Tibial nerve (tissue), 4 donors: Measurements from ENCODE around the gene KCNS3. TPM values are rescaled to one million over a fixed set of nuclear protein-coding genes. Genes with fewer than 3 reads are reported as not detected.
"Not testable (repeated sequence)": the region's sequence is repeated elsewhere in the genome, so short reads cannot be mapped to it uniquely, and the experiment has no call there.

Source experiments
- DNase-seq, 2 donors: peaks; one replicate each; pipeline ENCODE4 v3.0.0-alpha.2; 2019; ENCODE audit warnings: low spot score in 2 of 2
- H3K27ac ChIP-seq, 4 donors: fragments of 200-600 bp; sonication (generic) in 3 of 4; one replicate each; pipeline ENCODE4 v1.5.1; 2017 to 2019; ENCODE audit warnings: mild to moderate bottlenecking in 1 of 4
- H3K27me3 ChIP-seq, 2 donors: fragments of 200-600 bp; sonication (generic) in 1 of 2; one replicate each; pipeline versions ENCODE4 v1.5.1 to v1.6.0; 2017 to 2019
- H3K36me3 ChIP-seq, 3 donors: fragments of 200-600 bp; sonication (generic); one replicate each; pipeline ENCODE4 v1.5.1; 2018 to 2019
- H3K4me1 ChIP-seq, 4 donors: fragments of 200-600 bp; sonication (generic) in 3 of 4; one replicate each; pipeline ENCODE4 v1.5.1; 2017 to 2019
- H3K4me3 ChIP-seq, 4 donors: fragments of 200-600 bp; sonication (generic) in 3 of 4; one replicate each; pipeline ENCODE4 v1.5.1; 2017 to 2019; ENCODE audit warnings: mild to moderate bottlenecking in 1 of 4, moderate library complexity in 1 of 4
- H3K9me3 ChIP-seq, 4 donors: fragments of 200-600 bp; sonication (generic) in 3 of 4; one replicate each; pipeline ENCODE4 v1.5.1; 2017 to 2019
- EP300 ChIP-seq, 2 donors: sonication (generic); formaldehyde crosslinking; IDR thresholded peaks; one replicate each; pipeline ENCODE4 v1.6.1; 2017; ENCODE audit warnings: antibody characterized with exemption in 2 of 2, mild to moderate bottlenecking in 1 of 2
- POLR2A ChIP-seq, 2 donors: fragments of 450-650 bp; IDR thresholded peaks; one replicate each; pipeline ENCODE4 v1.6.1; 2017; ENCODE audit warnings: antibody characterized with exemption in 2 of 2, mild to moderate bottlenecking in 2 of 2, moderate library complexity in 2 of 2
- WGBS, 2 donors: methylation state at CpG; one replicate each; pipeline ENCODE4 v1.1.5; 2018; 5-methylcytosine and 5-hydroxymethylcytosine counted together
- total RNA-seq, 4 donors: library from RNA; depleted of rRNA; stranded (reverse); fragments of >200 nt; gene quantifications; one replicate each; pipeline ENCODE4 v1.1.0, GENCODE V29; 2016
- TF ChIP-seq, protein P1 (sequence below), 5 experiments: fragments of 200-600 bp in 3 of 5; fragments of 450-650 bp in 2 of 5; sonication (generic) in 3 of 5; IDR thresholded peaks; one replicate each; pipeline ENCODE4 v1.5.1; 2016 to 2019; ENCODE audit warnings: antibody characterized with exemption in 5 of 5, mild to moderate bottlenecking in 3 of 5, moderate library complexity in 2 of 5

The KCNS3 gene
- total RNA-seq, 4 donors from 2014 or later: 9.6 to 24.3 (median 16.5) TPM

DNA sequence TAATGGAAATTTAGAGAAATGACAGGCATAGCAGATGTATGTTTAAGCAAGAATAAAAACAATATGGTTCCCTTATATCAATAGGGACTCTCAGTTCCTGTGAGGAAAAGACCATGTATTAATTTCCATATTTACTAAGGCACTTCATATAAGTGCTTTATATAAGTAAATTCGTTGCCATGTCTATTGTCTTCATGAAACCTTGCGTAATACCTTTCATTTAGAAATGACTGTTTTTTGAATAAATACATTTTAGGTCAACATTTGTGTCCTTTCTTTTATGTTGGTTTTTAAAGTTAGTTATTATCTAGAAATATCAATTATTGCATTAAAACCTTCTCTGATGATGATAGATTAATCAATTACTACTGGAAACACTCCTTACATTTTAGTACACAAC lies 83.3 kb downstream of the KCNS3 start:
- Histone ChIP-seq H3K36me3 (no peaks in the 10 kb centered on the region), H3K27ac (no peak overlapping the region), H3K9me3 (no peaks in the 10 kb centered on the region), H3K27me3 (no peaks in the 10 kb centered on the region), H3K4me1 (no peaks in the 10 kb centered on the region), H3K4me3 (no peak overlapping the region)
- TF ChIP-seq POLR2A (IDR thresholded peaks at IDR 0.05): no peak
- no peak for TF ChIP-seq EP300 (IDR thresholded peaks at IDR 0.05)
- TF ChIP-seq, protein P1, sequence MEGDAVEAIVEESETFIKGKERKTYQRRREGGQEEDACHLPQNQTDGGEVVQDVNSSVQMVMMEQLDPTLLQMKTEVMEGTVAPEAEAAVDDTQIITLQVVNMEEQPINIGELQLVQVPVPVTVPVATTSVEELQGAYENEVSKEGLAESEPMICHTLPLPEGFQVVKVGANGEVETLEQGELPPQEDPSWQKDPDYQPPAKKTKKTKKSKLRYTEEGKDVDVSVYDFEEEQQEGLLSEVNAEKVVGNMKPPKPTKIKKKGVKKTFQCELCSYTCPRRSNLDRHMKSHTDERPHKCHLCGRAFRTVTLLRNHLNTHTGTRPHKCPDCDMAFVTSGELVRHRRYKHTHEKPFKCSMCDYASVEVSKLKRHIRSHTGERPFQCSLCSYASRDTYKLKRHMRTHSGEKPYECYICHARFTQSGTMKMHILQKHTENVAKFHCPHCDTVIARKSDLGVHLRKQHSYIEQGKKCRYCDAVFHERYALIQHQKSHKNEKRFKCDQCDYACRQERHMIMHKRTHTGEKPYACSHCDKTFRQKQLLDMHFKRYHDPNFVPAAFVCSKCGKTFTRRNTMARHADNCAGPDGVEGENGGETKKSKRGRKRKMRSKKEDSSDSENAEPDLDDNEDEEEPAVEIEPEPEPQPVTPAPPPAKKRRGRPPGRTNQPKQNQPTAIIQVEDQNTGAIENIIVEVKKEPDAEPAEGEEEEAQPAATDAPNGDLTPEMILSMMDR (IDR thresholded peaks at IDR 0.05): no peak
- 89 to 93% methylated on average over 2 of the region's 2 CpGs for WGBS, 2 donors
- DNase-seq: no peak

DNA sequence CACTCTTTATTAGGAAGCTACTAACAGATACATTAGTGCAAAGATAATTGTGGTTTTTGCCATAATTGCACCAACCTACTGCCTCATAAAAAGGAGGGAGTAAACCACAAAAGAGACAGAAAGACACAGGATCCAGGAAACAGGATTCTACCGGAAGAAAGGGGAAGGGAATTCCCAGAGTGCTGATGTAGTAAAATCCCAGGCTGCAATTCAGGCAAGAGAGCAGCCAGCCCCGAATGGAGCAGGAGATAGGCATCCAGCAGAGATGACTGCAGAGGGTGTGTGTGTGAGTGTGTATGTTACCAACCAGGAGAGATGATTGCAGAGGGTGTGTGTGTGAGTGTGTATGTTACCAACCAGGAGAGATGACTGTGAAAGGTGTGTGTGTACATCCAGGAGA lies 84.4 kb downstream of the KCNS3 start:
- Histone ChIP-seq H3K36me3 (no peaks in the 10 kb centered on the region), H3K4me1 (no peaks in the 10 kb centered on the region), H3K27me3 (no peaks in the 10 kb centered on the region), H3K9me3 (no peaks in the 10 kb centered on the region), H3K4me3 (no peak overlapping the region), H3K27ac (no peak overlapping the region)
- DNase-seq: no peak
- WGBS, 2 donors: 4 to 6% methylated on average over 2 of the region's 2 CpGs
- TF ChIP-seq POLR2A (IDR thresholded peaks at IDR 0.05) (no peak), EP300 (IDR thresholded peaks at IDR 0.05) (no peak)
- TF ChIP-seq, protein P1 (IDR thresholded peaks at IDR 0.05): no peak

DNA sequence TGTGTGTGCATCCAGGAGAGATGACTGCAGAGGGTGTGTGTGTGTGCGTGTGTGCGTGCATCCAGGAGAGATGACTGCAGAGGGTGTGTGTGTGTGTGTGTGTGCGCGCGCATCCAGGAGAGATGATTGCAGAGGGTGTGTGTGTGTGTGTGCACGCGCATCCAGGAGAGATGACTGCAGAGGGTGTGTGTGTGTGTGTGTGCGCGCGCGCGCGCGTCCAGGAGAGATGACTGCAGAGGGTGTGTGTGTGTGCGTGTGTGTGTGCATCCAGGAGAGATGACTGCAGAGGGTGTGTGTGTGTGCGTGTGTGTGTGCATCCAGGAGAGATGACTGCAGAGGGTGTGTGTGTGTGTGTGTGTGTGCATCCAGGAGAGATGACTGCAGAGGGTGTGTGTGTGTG lies 85.1 kb downstream of the KCNS3 start:
- H3K4me3 ChIP-seq, H3K27me3 ChIP-seq, H3K36me3 ChIP-seq, H3K27ac ChIP-seq, H3K9me3 ChIP-seq, H3K4me1 ChIP-seq, DNase-seq: not testable (repeated sequence)
- WGBS, 2 donors: 94% methylated on average over 16 of the region's 16 CpGs; no CpG with 5 or more reads in 1 of the 2 donors

DNA sequence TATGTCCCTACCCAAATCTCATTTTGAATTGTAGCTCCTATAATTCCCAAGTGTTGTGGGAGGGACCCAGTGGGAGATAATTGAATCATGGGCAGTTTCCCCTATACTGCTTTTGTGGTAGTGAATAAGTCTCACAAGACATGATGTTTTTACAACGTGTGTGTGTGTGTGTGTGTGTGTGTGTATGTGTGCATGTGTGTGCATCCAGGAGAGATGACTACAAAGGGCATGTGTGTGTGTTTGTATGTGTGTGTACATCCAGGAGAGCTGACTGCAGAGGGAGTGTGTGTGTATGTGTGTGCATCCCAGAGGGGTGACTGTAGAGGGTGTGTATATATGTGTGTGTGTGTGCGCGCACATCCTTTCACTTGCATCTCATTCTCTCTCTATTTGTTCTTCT lies 86.7 kb downstream of the KCNS3 start:
- no peaks in the 10 kb centered on the region for H3K9me3 ChIP-seq
- no peaks in the 10 kb centered on the region for H3K4me1 ChIP-seq
- no peak for TF ChIP-seq POLR2A (IDR thresholded peaks at IDR 0.05)
- TF ChIP-seq, protein P1 (IDR thresholded peaks at IDR 0.05): no peak
- no peak for TF ChIP-seq EP300 (IDR thresholded peaks at IDR 0.05)
- no peak overlapping the region for H3K27ac ChIP-seq
- no peaks in the 10 kb centered on the region for H3K36me3 ChIP-seq
- no peak for DNase-seq
- H3K4me3 ChIP-seq: no peak overlapping the region
- H3K27me3 ChIP-seq: no peaks in the 10 kb centered on the region
- WGBS, 2 donors: 76 to 84% methylated on average over 3 of the region's 3 CpGs

DNA sequence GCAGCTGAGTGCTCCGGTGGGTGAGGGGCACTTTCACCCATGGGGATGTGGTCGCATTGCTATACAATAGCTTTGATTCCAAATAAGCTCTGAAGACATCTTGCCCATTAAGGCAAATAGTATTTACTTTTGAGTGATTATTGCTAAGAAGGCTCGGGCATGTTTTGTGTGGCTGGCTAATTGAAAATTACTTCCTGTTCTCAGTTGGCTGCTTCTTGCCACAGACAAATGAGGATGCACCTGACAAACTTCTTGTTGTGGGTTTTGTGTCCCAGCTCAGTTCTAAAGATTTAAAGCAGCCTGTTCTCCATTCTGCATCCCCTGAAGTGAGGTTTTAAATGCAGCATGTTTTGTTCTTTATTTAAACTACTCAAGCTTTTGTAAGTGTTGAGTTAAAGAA lies 88.3 kb downstream of the KCNS3 start:
- no peak for DNase-seq
- TF ChIP-seq POLR2A (IDR thresholded peaks at IDR 0.05): no peak
- no peak for TF ChIP-seq EP300 (IDR thresholded peaks at IDR 0.05)
- TF ChIP-seq, protein P1 (IDR thresholded peaks at IDR 0.05): no peak
- whole genome bisulfite sequencing, 2 donors: 52 to 72% methylated on average over 3 of the region's 3 CpGs
- no peaks in the 10 kb centered on the region for H3K4me1 ChIP-seq
- H3K27ac ChIP-seq: no peak overlapping the region
- no peaks in the 10 kb centered on the region for H3K27me3 ChIP-seq
- H3K36me3 ChIP-seq: no peaks in the 10 kb centered on the region
- no peak overlapping the region for H3K4me3 ChIP-seq
- no peaks in the 10 kb centered on the region for H3K9me3 ChIP-seq

DNA sequence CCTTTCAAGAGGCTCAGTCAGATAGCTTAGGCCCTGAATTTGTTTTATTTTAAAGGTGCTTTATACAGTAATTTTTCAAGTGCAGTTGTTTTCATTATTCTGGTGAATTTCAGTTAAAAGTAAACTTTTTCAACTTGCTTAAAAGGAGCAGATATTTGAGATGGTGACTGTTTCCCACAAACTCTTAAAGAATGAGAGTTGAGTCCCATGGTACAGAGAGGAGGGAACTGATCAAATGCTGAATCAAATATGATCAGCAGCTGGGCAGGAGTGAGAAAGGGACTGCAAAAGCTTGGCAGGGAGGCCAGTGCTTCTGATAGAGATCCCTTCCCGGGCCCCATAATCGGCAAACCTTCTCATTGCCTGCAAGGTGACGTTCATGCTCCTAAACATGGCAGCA lies 91.2 kb downstream of the KCNS3 start:
- H3K27me3 ChIP-seq: no peaks in the 10 kb centered on the region
- TF ChIP-seq, protein P1 (IDR thresholded peaks at IDR 0.05): no peak
- TF ChIP-seq POLR2A (IDR thresholded peaks at IDR 0.05): no peak
- no peak for TF ChIP-seq EP300 (IDR thresholded peaks at IDR 0.05)
- no peak for DNase-seq
- no peak overlapping the region for H3K27ac ChIP-seq
- no peaks in the 10 kb centered on the region for H3K36me3 ChIP-seq
- H3K9me3 ChIP-seq: no peaks in the 10 kb centered on the region
- 86 to 98% methylated on average over 3 of the region's 3 CpGs for WGBS, 2 donors
- no peaks in the 10 kb centered on the region for H3K4me1 ChIP-seq
- H3K4me3 ChIP-seq: no peak overlapping the region
